ENCODE measurements around the gene ADGRA1.
"Not testable (repeated sequence)": the region's sequence is repeated elsewhere in the genome, so short reads cannot be mapped to it uniquely, and the experiment has no call there.

ADGRA1 gene

DNA sequence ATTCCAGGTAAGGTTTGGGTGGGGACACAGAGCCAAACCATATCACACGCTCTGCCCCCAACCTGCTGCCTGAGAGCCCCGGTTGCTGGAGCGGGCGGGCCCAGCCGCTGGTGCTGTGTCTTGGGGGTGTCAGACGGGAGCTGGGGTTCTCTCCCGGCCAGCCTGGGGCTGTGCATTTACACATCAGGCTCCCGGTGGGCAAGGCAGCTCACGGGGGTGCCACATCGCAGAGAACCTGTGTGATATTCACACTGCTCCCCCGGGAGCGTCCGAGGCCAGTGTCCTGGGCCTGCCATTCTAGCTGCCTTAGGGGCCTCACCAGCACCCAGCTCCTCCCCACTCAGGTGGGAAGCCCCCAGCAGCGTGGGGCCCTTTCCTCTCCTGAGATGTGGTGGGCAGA, 35.6 kb upstream of the ADGRA1 start:
- POLR2A ChIA-PET: no interaction called here
- DNase-seq (ENCODE audit: low read depth, low spot score): no peak
- TF ChIP-seq, protein P1, sequence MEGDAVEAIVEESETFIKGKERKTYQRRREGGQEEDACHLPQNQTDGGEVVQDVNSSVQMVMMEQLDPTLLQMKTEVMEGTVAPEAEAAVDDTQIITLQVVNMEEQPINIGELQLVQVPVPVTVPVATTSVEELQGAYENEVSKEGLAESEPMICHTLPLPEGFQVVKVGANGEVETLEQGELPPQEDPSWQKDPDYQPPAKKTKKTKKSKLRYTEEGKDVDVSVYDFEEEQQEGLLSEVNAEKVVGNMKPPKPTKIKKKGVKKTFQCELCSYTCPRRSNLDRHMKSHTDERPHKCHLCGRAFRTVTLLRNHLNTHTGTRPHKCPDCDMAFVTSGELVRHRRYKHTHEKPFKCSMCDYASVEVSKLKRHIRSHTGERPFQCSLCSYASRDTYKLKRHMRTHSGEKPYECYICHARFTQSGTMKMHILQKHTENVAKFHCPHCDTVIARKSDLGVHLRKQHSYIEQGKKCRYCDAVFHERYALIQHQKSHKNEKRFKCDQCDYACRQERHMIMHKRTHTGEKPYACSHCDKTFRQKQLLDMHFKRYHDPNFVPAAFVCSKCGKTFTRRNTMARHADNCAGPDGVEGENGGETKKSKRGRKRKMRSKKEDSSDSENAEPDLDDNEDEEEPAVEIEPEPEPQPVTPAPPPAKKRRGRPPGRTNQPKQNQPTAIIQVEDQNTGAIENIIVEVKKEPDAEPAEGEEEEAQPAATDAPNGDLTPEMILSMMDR (IDR thresholded peaks at IDR 0.05; ENCODE audit: insufficient read depth, low read length, missing control alignments): no peak
- CTCF ChIA-PET: no interaction called here
- no peak overlapping the region for H3K4me3 ChIP-seq (ENCODE audit: low read depth, low read length)

DNA sequence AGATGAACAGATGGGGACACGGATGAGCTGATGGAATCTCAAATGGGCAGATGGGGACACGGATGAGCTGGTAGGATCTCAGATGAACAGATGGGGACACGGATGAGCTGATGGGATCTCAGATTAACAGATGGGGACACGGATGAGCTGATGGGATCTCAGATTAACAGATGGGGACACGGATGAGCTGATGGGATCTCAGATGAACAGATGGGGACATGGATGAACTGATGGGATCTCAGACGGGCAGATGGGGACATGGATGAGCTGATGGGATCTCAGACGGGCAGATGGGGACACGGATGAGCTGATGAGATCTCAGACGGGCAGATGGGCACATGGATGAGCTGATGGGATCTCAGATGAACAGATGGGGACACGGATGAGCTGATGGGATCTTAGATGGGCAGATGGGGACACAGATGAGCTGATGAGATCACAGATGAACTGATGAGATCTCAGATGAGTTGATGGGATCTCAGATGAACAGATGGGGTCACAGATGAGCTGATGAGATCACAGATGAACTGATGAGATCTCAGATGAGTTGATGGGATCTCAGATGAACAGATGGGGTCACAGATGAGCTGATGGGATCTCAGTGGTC, 34.1 kb upstream of the ADGRA1 start:
- H3K4me3 ChIP-seq (ENCODE audit: low read depth, low read length); POLR2A ChIA-PET; DNase-seq (ENCODE audit: low read depth, low spot score); CTCF ChIA-PET: not testable (repeated sequence)

DNA sequence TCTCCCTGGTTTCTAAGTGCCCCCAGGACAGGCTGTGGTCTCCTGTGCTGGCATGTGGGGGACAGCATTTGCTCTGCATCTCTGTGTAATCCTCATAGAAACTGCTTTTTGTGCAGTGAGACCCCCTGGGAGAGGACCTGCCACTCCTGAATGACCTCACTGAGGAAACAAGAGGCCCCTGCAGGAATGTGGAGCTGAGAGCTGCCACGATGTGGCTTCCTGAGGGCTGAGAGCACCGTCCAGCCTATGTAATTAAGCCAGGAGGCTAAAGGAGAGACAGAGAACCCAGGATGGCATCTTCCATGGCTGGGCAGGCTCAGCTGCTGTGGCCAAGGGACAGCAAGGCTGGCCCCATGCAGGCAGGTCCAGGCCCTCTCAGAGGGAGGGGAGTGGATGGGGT, 32.3 kb upstream of the ADGRA1 start:
- H3K4me3 ChIP-seq (ENCODE audit: low read depth, low read length): no peak overlapping the region
- ChIA-PET CTCF (no interaction called here), POLR2A (no interaction called here)
- no peak for DNase-seq (ENCODE audit: low read depth, low spot score)
- TF ChIP-seq, protein P1 (IDR thresholded peaks at IDR 0.05; ENCODE audit: insufficient read depth, low read length, missing control alignments): no peak

DNA sequence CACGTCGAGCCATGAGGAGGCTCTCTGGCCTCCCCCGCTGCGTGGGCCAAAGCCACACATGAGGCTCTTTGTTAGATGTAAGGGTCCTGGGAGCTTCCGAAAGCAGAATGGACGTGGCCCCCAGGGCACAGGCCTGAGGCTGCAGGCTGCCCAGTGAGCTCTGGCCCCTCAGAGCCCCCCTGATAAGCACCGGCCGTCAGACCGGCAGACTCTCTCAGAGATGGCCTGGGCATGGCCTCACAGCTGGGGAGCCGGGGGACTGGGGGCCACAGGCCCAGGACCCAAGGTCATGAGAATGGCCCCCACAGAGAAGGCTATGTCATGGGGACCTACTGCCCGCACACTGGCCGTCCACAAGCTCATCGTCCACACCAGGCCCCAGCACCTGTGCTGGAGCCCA, 31.7 kb upstream of the ADGRA1 start:
- H3K4me3 ChIP-seq (ENCODE audit: low read depth, low read length): no peak overlapping the region
- CTCF ChIA-PET: no interaction called here
- POLR2A ChIA-PET: no interaction called here
- no peak for DNase-seq (ENCODE audit: low read depth, low spot score)
- TF ChIP-seq, protein P1 (IDR thresholded peaks at IDR 0.05; ENCODE audit: insufficient read depth, low read length, missing control alignments): no peak

DNA sequence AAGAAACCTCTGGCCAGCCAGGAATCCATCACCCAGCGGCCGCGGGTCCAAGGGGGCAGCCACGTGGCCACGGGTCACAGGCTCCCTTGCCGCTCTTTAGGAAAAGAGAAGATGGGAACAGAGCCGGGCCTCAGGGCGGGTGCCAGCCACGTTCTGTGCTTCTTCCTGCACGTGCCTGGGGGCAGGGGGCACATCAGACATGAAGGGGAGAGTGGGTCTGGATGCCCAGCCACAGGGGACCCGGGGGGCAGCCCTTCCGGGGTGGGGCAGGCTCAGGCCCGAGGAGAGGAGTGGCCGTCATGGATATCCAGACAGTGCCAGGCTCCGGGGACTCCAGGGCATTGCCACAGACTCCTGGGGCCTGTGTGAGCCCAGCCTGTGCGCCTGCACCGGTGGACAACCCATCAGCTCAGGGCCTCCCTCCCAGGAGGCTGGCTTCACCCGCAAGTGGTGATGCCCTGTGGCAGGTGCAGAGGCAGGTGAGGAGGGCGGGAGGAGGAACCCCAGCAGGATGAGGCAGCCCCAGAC, 31.0 kb upstream of the ADGRA1 start:
- POLR2A ChIA-PET: no interaction called here

DNA sequence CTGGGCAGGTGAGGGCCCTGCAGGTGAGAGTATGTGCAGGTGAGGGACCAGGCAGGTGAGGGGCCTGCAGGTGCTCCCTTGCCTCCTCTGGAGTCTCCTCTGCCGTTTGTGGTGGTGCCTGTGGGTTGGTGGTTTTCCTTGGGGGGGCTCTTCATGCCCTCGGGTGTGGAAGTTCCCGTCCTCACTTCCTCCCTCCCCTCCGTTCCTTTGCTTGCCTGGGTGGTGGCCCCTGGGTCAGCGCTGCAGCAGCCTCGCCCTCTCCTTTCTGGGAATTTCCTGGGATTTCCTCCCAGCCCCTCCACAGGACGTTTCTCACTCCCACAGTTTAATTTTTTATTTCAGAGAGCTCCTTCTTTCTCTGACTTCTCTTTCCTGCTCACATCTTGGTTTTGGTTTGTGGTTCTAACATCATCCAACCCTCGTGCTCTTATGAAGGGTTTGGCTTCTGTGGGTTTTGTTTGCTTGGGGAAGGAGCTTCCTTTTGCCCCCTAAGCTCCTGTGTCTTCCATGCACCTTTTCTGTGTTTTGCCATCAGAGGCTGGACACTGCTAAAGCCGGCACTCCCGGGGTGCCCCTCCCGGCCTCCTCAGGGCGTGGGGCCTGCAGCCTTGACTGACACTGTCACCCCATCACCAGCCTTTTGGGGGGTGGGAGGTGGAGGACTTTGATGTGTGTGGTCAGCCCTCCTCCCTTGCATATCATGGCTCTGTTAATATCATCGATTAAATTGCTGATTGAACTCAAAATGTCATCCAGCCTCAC, 29.2 kb upstream of the ADGRA1 start:
- DNase-seq (ENCODE audit: low read depth, low spot score): no peak
- TF ChIP-seq, protein P1 (IDR thresholded peaks at IDR 0.05; ENCODE audit: insufficient read depth, low read length, missing control alignments): no peak
- ChIA-PET CTCF (no interaction called here), POLR2A (no interaction called here)
- no peak overlapping the region for H3K4me3 ChIP-seq (ENCODE audit: low read depth, low read length)

More for the DNA sequence above, 31.0 kb upstream of the ADGRA1 start:
- TF ChIP-seq, protein P1 (IDR thresholded peaks at IDR 0.05; ENCODE audit: insufficient read depth, low read length, missing control alignments): no peak
- no peak overlapping the region for H3K4me3 ChIP-seq (ENCODE audit: low read depth, low read length)
- CTCF ChIA-PET: no interaction called here
- no peak for DNase-seq (ENCODE audit: low read depth, low spot score)

DNA sequence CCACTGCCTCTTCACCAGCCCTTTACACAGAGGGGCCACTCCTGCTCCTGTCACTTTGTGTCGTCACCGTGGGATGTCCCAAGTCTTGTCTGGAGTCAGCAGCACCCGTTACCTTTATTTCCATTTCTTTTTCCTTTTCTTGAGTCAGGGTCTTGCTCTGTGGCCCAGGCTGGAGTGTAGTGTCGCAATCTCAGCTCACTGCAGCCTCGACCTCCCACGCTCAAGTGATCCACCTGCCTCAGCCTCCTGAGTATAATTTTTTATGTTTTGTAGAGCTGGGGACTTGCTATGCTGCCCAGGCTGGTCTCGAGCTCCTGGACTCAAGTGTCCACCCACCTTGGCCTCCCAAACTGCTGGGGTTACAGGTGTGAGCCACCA, 28.6 kb upstream of the ADGRA1 start:
- ChIA-PET CTCF (no interaction called here), POLR2A (no interaction called here)
- DNase-seq (ENCODE audit: low read depth, low spot score): no peak
- TF ChIP-seq, protein P1 (IDR thresholded peaks at IDR 0.05; ENCODE audit: insufficient read depth, low read length, missing control alignments): no peak
- no peak overlapping the region for H3K4me3 ChIP-seq (ENCODE audit: low read depth, low read length)

Data from AG04449 (cell line).